K562 treated with DMSO at 1 percent for 4 hours (cell line): ENCODE results near the gene IFNG-AS1. TPM values are rescaled to one million over a fixed set of nuclear protein-coding genes. Genes with fewer than 3 reads are reported as not detected.

Experiments
- total RNA-seq: library from RNA; unstranded; fragments of 300-600 nt; gene quantifications from 2 replicates; pipeline ENCODE4 v1.2.3, GENCODE V29; 2022; ENCODE audit not compliant: insufficient read depth

Gene IFNG-AS1
- not detected in 2 replicates for total RNA-seq

GRCh38 chr12:67989184-67989920 lies at the start of gene IFNG-AS1:
Gene IFNG-AS1 (plus strand): TSS chr12:67989447.

Other genes starting within 250 kb of the IFNG-AS1 start
- gene IFNG, start 170.3 kb downstream of the IFNG-AS1 start, total RNA-seq = not detected in 2 replicates
- gene IL26, start 236.4 kb downstream of the IFNG-AS1 start, total RNA-seq = not detected in 2 replicates